ENCODE measurements around the gene KIF9.
"Not testable (repeated sequence)": the region's sequence is repeated elsewhere in the genome, so short reads cannot be mapped to it uniquely, and the experiment has no call there.

Gene KIF9

GRCh38 chr3:47282424-47283192 lies at the start of gene KIF9, which contains the start of gene KLHL18:
Gene KIF9, minus strand, starts transcription at chr3:47282799. Its CDS starts 5,425 bp downstream, at chr3:47277374.
Gene KLHL18, plus strand, starts transcription at chr3:47282944. Its CDS starts 22 bp downstream, at chr3:47282966.
- H3K36me3 Mint-ChIP-seq = peaks cover 8% of the 10 kb centered on the region
- peak; percentile 92 to 96 for DNase-seq (ENCODE audit: low spot score in 2 of 2)
- H3K4me1 Mint-ChIP-seq = peaks cover 23% of the 10 kb centered on the region
- H3K27me3 Mint-ChIP-seq = no peaks in the 10 kb centered on the region
- ATAC-seq (ENCODE audit: low read depth) = peak; percentile 79
- no peaks in the 10 kb centered on the region for H3K9me3 Mint-ChIP-seq
- peak within 1 kb of the TSS; percentile 98 for H3K27ac Mint-ChIP-seq
- peak within 1 kb of the TSS; percentile 94 for H3K4me3 Mint-ChIP-seq

- Mint-ChIP-seq H3K27ac (no peak overlapping the region), H3K27me3 (no peaks in the 10 kb centered on the region), H3K4me3 (no peak overlapping the region), H3K36me3 (peaks cover 33% of the 10 kb centered on the region), H3K4me1 (peaks cover 7% of the 10 kb centered on the region), H3K9me3 (no peaks in the 10 kb centered on the region)
- DNase-seq (ENCODE audit: low spot score in 2 of 2) (peak; percentile 47 to 53), ATAC-seq (ENCODE audit: low read depth) (peak; percentile 85)
Observed at GRCh38 chr3:47324278-47324865, 41.8 kb upstream of the KIF9 start.

GRCh38 chr3:47323431-47324277 lies 41.1 kb upstream of the KIF9 start:
- Mint-ChIP-seq H3K4me1 (peaks cover 7% of the 10 kb centered on the region), H3K27ac (peak overlapping the region; percentile 81), H3K9me3 (no peaks in the 10 kb centered on the region), H3K4me3 (no peak overlapping the region), H3K27me3 (no peaks in the 10 kb centered on the region), H3K36me3 (peaks cover 29% of the 10 kb centered on the region)
- no peak for ATAC-seq (ENCODE audit: low read depth)
- DNase-seq (ENCODE audit: low spot score in 2 of 2) = no peak

- no peaks in the 10 kb centered on the region for H3K27me3 Mint-ChIP-seq
- ATAC-seq (ENCODE audit: low read depth) = no peak
- H3K9me3 Mint-ChIP-seq = no peaks in the 10 kb centered on the region
- H3K4me3 Mint-ChIP-seq = no peak overlapping the region
- H3K27ac Mint-ChIP-seq = peak overlapping the region; percentile 72
- peaks cover 21% of the 10 kb centered on the region for H3K36me3 Mint-ChIP-seq
- no peak for DNase-seq (ENCODE audit: low spot score in 2 of 2)
- H3K4me1 Mint-ChIP-seq = peaks cover 10% of the 10 kb centered on the region
Observed at GRCh38 chr3:47319956-47320355, 37.4 kb upstream of the KIF9 start.

- Mint-ChIP-seq H3K27ac (peak overlapping the region; percentile 82), H3K9me3 (no peaks in the 10 kb centered on the region), H3K4me1 (peaks cover 16% of the 10 kb centered on the region), H3K27me3 (no peaks in the 10 kb centered on the region), H3K36me3 (peaks cover 23% of the 10 kb centered on the region), H3K4me3 (no peak overlapping the region)
- ATAC-seq (ENCODE audit: low read depth) (no peak), DNase-seq (ENCODE audit: low spot score in 2 of 2) (no peak)
Observed at GRCh38 chr3:47318916-47319315, 36.3 kb upstream of the KIF9 start.

- ATAC-seq (ENCODE audit: low read depth); H3K4me3 Mint-ChIP-seq; DNase-seq (ENCODE audit: low spot score in 2 of 2); H3K27me3 Mint-ChIP-seq; H3K9me3 Mint-ChIP-seq: not testable (repeated sequence)
- H3K4me1 Mint-ChIP-seq = peaks cover 17% of the 10 kb centered on the region
- H3K27ac Mint-ChIP-seq = peak overlapping the region; percentile 54
- peaks cover 10% of the 10 kb centered on the region for H3K36me3 Mint-ChIP-seq
Observed at GRCh38 chr3:47316151-47316550, 33.6 kb upstream of the KIF9 start.

- peak overlapping the region; percentile 54 for H3K27ac Mint-ChIP-seq
- DNase-seq (ENCODE audit: low spot score in 2 of 2) (no peak), ATAC-seq (ENCODE audit: low read depth) (no peak)
- no peaks in the 10 kb centered on the region for H3K27me3 Mint-ChIP-seq
- H3K36me3 Mint-ChIP-seq = peaks cover 10% of the 10 kb centered on the region
- peaks cover 23% of the 10 kb centered on the region for H3K4me1 Mint-ChIP-seq
- no peak overlapping the region for H3K4me3 Mint-ChIP-seq
- H3K9me3 Mint-ChIP-seq = no peaks in the 10 kb centered on the region
Observed at GRCh38 chr3:47315069-47315647, 32.6 kb upstream of the KIF9 start.

GRCh38 chr3:47314056-47314764 lies 31.6 kb upstream of the KIF9 start:
- no peaks in the 10 kb centered on the region for H3K27me3 Mint-ChIP-seq

GRCh38 chr3:47313341-47314055 lies 30.9 kb upstream of the KIF9 start:
- Mint-ChIP-seq H3K4me1 (peaks cover 24% of the 10 kb centered on the region), H3K9me3 (no peaks in the 10 kb centered on the region), H3K27ac (no peak overlapping the region), H3K27me3 (no peaks in the 10 kb centered on the region), H3K4me3 (no peak overlapping the region), H3K36me3 (peaks cover 8% of the 10 kb centered on the region)
- no peak for ATAC-seq (ENCODE audit: low read depth)
- no peak for DNase-seq (ENCODE audit: low spot score in 2 of 2)

More at GRCh38 chr3:47314056-47314764, 31.6 kb upstream of the KIF9 start:
- Mint-ChIP-seq H3K4me1 (peaks cover 24% of the 10 kb centered on the region), H3K9me3 (no peaks in the 10 kb centered on the region), H3K4me3 (no peak overlapping the region), H3K36me3 (peaks cover 8% of the 10 kb centered on the region), H3K27ac (peak overlapping the region; percentile 54)
- DNase-seq (ENCODE audit: low spot score in 2 of 2) = no peak
- no peak for ATAC-seq (ENCODE audit: low read depth)

GRCh38 chr3:47310391-47310790 lies 27.8 kb upstream of the KIF9 start:
- Mint-ChIP-seq H3K36me3 (peaks cover 21% of the 10 kb centered on the region), H3K9me3 (no peaks in the 10 kb centered on the region), H3K4me3 (no peak overlapping the region), H3K4me1 (peaks cover 33% of the 10 kb centered on the region), H3K27ac (peak overlapping the region; percentile 37), H3K27me3 (no peaks in the 10 kb centered on the region)
- DNase-seq (ENCODE audit: low spot score in 2 of 2) = no peak
- ATAC-seq (ENCODE audit: low read depth) = no peak

- not testable (repeated sequence) for ATAC-seq (ENCODE audit: low read depth); DNase-seq (ENCODE audit: low spot score in 2 of 2); H3K27ac Mint-ChIP-seq; H3K9me3 Mint-ChIP-seq; H3K4me3 Mint-ChIP-seq; H3K27me3 Mint-ChIP-seq
- peaks cover 27% of the 10 kb centered on the region for H3K4me1 Mint-ChIP-seq
- H3K36me3 Mint-ChIP-seq = peaks cover 23% of the 10 kb centered on the region
Observed at GRCh38 chr3:47309231-47309630, 26.6 kb upstream of the KIF9 start.

- DNase-seq (ENCODE audit: low spot score in 2 of 2) = no peak
- H3K4me1 Mint-ChIP-seq = peaks cover 28% of the 10 kb centered on the region
- peaks cover 39% of the 10 kb centered on the region for H3K36me3 Mint-ChIP-seq
- no peaks in the 10 kb centered on the region for H3K9me3 Mint-ChIP-seq
- no peak overlapping the region for H3K4me3 Mint-ChIP-seq
- no peak for ATAC-seq (ENCODE audit: low read depth)
- no peak overlapping the region for H3K27ac Mint-ChIP-seq
- no peaks in the 10 kb centered on the region for H3K27me3 Mint-ChIP-seq
Observed at GRCh38 chr3:47306022-47306421, 23.4 kb upstream of the KIF9 start.

GRCh38 chr3:47301456-47301855 lies 18.9 kb upstream of the KIF9 start:
- Mint-ChIP-seq H3K36me3 (peaks cover 30% of the 10 kb centered on the region), H3K9me3 (no peaks in the 10 kb centered on the region), H3K27ac (no peak overlapping the region), H3K4me1 (peaks cover 44% of the 10 kb centered on the region), H3K27me3 (no peaks in the 10 kb centered on the region), H3K4me3 (no peak overlapping the region)
- no peak for DNase-seq (ENCODE audit: low spot score in 2 of 2)
- no peak for ATAC-seq (ENCODE audit: low read depth)

Data from memory B cell (primary cell).